K562 (cell line): ENCODE data around the gene CSNK1G3. TPM values are rescaled to one million over a fixed set of nuclear protein-coding genes. Genes with fewer than 3 reads are reported as not detected.

Source experiments
- ATAC-seq: fragments of 200-7000 bp; cut with Tn5 transposase; 3 replicates; pipeline ENCODE4 v1.9.1; 2020; ENCODE audit warnings: moderate library complexity
- BruUV-seq: library from RNA; stranded (reverse); fragments of 400-500 nt; replicated peaks from 2 replicates; lab custom pipeline; 2021; lab: Mats Ljungman, UMichigan
- CTCF ChIA-PET: fragments of 300-600 bp; formaldehyde crosslinking; extraction: SDS; loops from one replicate; lab custom pipeline; 2021; ENCODE audit warnings: low intra/inter-chr PET ratio; lab: Yijun Ruan, JAX
- POLR2A ChIA-PET: fragments of 300-600, 350-650 bp; sonication (Branson Sonifier 250); formaldehyde crosslinking; extraction: SDS; loops from one replicate; lab custom pipeline; 2021; ENCODE audit warnings: antibody characterized with exemption, inconsistent platforms; lab: Yijun Ruan, JAX
- DNase-seq, 4 experiments: peaks; one replicate each; pipeline versions ENCODE4 v3.0.0 to v3.0.0-alpha.2; 2011 to 2018; ENCODE audit warnings: low spot score in 3 of 4, mixed read lengths in 3 of 4; ENCODE audit errors: extremely low read depth in 1 of 4
- FAIRE-seq: peaks from 2 replicates; lab custom pipeline; 2011; peaks lifted over from hg19 to GRCh38; lab: Jason Lieb, UNC
- H2AFZ ChIP-seq: 2 replicates; pipeline ENCODE4 v1.6.0; 2011; ENCODE audit warnings: low read depth, low read length, control low read depth, inconsistent platforms
- H3K27ac ChIP-seq: fragments of 200-600 bp; 3 replicates; pipeline ENCODE4 v1.8.0; 2011; ENCODE audit warnings: low read depth, mild to moderate bottlenecking, control low read depth, inconsistent platforms, low read length, moderate library complexity, mixed read lengths; ENCODE audit errors: extremely low read depth
- H3K27me3 ChIP-seq, 2 experiments: fragments of 300-600 bp in 1 of 2; 2 replicates in 1 of 2; 3 replicates in 1 of 2; pipeline versions ENCODE4 v1.6.0 to v1.8.0; 2011; ENCODE audit warnings: inconsistent platforms in 2 of 2, low read length in 2 of 2, mild to moderate bottlenecking in 1 of 2, mixed read lengths in 1 of 2, moderate library complexity in 1 of 2; ENCODE audit not compliant: control insufficient read depth in 2 of 2, insufficient read depth in 2 of 2
- H3K36me3 ChIP-seq: fragments of 300-600 bp; 3 replicates; pipeline ENCODE4 v1.8.0; 2011; ENCODE audit warnings: mild to moderate bottlenecking, low read length, inconsistent platforms; ENCODE audit not compliant: control insufficient read depth, insufficient read depth
- H3K4me1 ChIP-seq, 2 experiments: fragments of 200-600 bp in 1 of 2; replicated peaks in 1 of 2; 2 replicates in 1 of 2; 3 replicates in 1 of 2; pipeline versions ENCODE4 v1.5.1 to v1.8.0; 2011; ENCODE audit warnings: inconsistent platforms in 2 of 2, low read length in 2 of 2, mild to moderate bottlenecking in 1 of 2, mixed read lengths in 1 of 2, moderate library complexity in 1 of 2; ENCODE audit not compliant: control insufficient read depth in 2 of 2, insufficient read depth in 2 of 2
- H3K4me2 ChIP-seq: 2 replicates; pipeline ENCODE4 v1.6.1; 2011; ENCODE audit warnings: low read length, control low read depth, inconsistent platforms, mixed read lengths; ENCODE audit not compliant: insufficient read depth
- H3K4me3 ChIP-seq: fragments of 200-600 bp; sonication (generic), shearing (Covaris generic); 2 replicates; pipeline ENCODE4 v1.5.1; 2016; ENCODE audit warnings: control low read depth, inconsistent platforms
- H3K79me2 ChIP-seq: fragments of 200-600 bp; 3 replicates; pipeline ENCODE4 v1.8.0; 2011; ENCODE audit warnings: low read length, inconsistent platforms; ENCODE audit not compliant: control insufficient read depth, insufficient read depth
- H3K9ac ChIP-seq, 2 experiments: 2 replicates each; pipeline versions ENCODE4 v1.6.0 to v1.6.1; 2011; ENCODE audit warnings: low read depth in 2 of 2, low read length in 2 of 2, control low read depth in 1 of 2, inconsistent platforms in 1 of 2, mild to moderate bottlenecking in 1 of 2, mixed read lengths in 1 of 2; ENCODE audit not compliant: insufficient read depth in 1 of 2
- H3K9me1 ChIP-seq: one replicate; pipeline ENCODE4 v1.6.0; 2011; ENCODE audit warnings: inconsistent platforms, mild to moderate bottlenecking, low read length, moderate library complexity; ENCODE audit not compliant: control insufficient read depth, insufficient read depth
- H3K9me3 ChIP-seq: replicated peaks from 2 replicates; pipeline ENCODE4 v1.5.1; 2011; ENCODE audit warnings: low read depth, low read length, inconsistent platforms; ENCODE audit not compliant: control insufficient read depth, insufficient read depth
- H4K20me1 ChIP-seq: replicated peaks from 2 replicates; pipeline ENCODE4 v1.6.1; 2011; ENCODE audit warnings: low read length, inconsistent platforms, mixed read lengths; ENCODE audit not compliant: control insufficient read depth, insufficient read depth
- BCOR ChIP-seq: fragments of 450-650 bp; IDR thresholded peaks from 2 replicates; pipeline ENCODE4 v1.6.1; 2016
- BMI1 ChIP-seq: fragments of 150-350 bp; IDR thresholded peaks from 2 replicates; pipeline ENCODE4 v1.6.1; 2014; ENCODE audit warnings: low read length
- CCAR2 ChIP-seq: fragments of 200-400 bp; formaldehyde crosslinking; IDR thresholded peaks from 2 replicates; pipeline ENCODE4 v1.6.1; 2017; ENCODE audit warnings: mild to moderate bottlenecking, low read depth, low read length
- MEF2D ChIP-seq: conservative IDR thresholded peaks from 2 replicates; pipeline ENCODE4 v1.6.1; 2016; ENCODE audit warnings: low read depth, missing genetic modification characterization, missing compliant biosample characterization
- in situ Hi-C: fragments of 300-500 bp; cut with MboI; formaldehyde crosslinking; loops from 4 replicates; pipeline ENCODE4 v1.15.0; 2018; ENCODE audit warnings: inconsistent platforms, mixed read lengths
- intact Hi-C: fragments of 100-400 bp; cut with micrococcal nuclease; formaldehyde crosslinking; loops from 2 replicates; pipeline ENCODE4 v1.14.2; 2022
- polyA plus RNA-seq, 8 experiments: library from polyadenylated mRNA; depleted of rRNA in 4 of 8; stranded (reverse) in 5 of 8; unstranded in 3 of 8; fragments of >200 nt; fragmentation: Nextera tagmentation in 2 of 8; fragmentation: Illumina TruSeq in 1 of 8; extraction: Ambion mirVana in 2 of 8; extraction: Trizol in 1 of 8; gene quantifications; 2 replicates each; pipeline versions ENCODE4 v1.2.1 to v1.2.3, GENCODE V29; 2011 to 2014; ENCODE audit warnings: inconsistent platforms in 1 of 8, missing spikeins in 1 of 8
- total RNA-seq, 7 experiments: library from RNA; depleted of rRNA in 6 of 7; stranded (reverse); fragments of >200 nt in 6 of 7; fragmentation: Illumina TruSeq in 2 of 7; extraction: Trizol in 2 of 7; gene quantifications; 2 replicates each; pipeline versions ENCODE4 v1.2.1 to v1.2.3, GENCODE V29; 2011 to 2021; ENCODE audit warnings: low replicate concordance in 1 of 7
- TF ChIP-seq, protein P1 (sequence below): fragments of 450-650 bp; IDR thresholded peaks from 2 replicates; pipeline ENCODE4 v1.6.1; 2016; ENCODE audit warnings: low read depth

Gene CSNK1G3
- total and polyA plus RNA-seq, 9 of the 15 experiments (the other 6 are each of a cell fraction or from before 2014, with no cell fraction given): 8.3 to 27.6 (median 16.5) TPM

- TF ChIP-seq MEF2D (no peak), BCOR (no peak), CCAR2 (no peak), BMI1 (no peak)
- TF ChIP-seq, protein P1, sequence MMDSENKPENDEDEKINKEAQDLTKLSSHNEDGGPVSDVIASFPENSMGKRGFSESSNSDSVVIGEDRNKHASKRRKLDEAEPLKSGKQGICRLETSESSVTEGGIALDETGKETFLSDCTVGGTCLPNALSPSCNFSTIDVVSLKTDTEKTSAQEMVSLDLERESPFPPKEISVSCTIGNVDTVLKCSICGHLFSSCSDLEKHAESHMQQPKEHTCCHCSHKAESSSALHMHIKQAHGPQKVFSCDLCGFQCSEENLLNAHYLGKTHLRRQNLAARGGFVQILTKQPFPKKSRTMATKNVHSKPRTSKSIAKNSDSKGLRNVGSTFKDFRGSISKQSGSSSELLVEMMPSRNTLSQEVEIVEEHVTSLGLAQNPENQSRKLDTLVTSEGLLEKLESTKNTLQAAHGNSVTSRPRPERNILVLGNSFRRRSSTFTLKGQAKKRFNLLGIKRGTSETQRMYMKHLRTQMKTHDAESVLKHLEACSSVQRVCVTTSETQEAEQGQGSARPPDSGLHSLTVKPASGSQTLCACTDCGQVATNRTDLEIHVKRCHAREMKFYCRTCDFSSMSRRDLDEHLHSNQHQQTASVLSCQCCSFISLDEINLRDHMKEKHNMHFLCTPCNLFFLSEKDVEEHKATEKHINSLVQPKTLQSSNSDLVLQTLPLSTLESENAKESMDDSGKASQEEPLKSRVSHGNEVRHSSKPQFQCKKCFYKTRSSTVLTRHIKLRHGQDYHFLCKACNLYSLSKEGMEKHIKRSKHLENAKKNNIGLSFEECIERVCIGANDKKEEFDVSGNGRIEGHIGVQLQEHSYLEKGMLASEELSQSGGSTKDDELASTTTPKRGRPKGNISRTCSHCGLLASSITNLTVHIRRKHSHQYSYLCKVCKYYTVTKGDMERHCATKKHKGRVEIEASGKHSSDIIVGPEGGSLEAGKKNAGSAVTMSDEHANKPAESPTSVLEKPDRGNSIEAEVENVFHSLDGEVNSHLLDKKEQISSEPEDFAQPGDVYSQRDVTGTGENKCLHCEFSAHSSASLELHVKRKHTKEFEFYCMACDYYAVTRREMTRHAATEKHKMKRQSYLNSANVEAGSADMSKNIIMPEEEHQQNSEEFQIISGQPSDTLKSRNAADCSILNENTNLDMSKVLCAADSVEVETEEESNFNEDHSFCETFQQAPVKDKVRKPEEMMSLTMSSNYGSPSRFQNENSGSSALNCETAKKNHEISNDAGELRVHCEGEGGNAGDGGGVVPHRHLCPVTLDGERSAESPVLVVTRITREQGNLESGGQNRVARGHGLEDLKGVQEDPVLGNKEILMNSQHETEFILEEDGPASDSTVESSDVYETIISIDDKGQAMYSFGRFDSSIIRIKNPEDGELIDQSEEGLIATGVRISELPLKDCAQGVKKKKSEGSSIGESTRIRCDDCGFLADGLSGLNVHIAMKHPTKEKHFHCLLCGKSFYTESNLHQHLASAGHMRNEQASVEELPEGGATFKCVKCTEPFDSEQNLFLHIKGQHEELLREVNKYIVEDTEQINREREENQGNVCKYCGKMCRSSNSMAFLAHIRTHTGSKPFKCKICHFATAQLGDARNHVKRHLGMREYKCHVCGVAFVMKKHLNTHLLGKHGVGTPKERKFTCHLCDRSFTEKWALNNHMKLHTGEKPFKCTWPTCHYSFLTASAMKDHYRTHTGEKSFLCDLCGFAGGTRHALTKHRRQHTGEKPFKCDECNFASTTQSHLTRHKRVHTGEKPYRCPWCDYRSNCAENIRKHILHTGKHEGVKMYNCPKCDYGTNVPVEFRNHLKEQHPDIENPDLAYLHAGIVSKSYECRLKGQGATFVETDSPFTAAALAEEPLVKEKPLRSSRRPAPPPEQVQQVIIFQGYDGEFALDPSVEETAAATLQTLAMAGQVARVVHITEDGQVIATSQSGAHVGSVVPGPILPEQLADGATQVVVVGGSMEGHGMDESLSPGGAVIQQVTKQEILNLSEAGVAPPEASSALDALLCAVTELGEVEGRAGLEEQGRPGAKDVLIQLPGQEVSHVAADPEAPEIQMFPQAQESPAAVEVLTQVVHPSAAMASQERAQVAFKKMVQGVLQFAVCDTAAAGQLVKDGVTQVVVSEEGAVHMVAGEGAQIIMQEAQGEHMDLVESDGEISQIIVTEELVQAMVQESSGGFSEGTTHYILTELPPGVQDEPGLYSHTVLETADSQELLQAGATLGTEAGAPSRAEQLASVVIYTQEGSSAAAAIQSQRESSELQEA: no peak
- Histone ChIP-seq H3K79me2 (no peaks in the 10 kb centered on the region), H3K36me3 (peaks cover under 1% of the 10 kb centered on the region; the same call in 1 of the 3 replicates), H3K4me1 (no peaks in the 10 kb centered on the region; a peak in 1 of 5 replicates), H3K9ac (no peak overlapping the region), H2AFZ (no peak overlapping the region), H3K9me1 (no peaks in the 10 kb centered on the region), H3K4me2 (no peak overlapping the region), H3K27ac (no peak overlapping the region), H4K20me1 (no peaks in the 10 kb centered on the region), H3K27me3 (no peaks in the 10 kb centered on the region), H3K4me3 (no peak overlapping the region), H3K9me3 (no peaks in the 10 kb centered on the region)
- POLR2A ChIA-PET: no interaction called here
- ATAC-seq: no peak
- intact Hi-C loops: no loop called here
- FAIRE-seq: no peak
- no peak for DNase-seq
- in situ Hi-C loops: no loop called here
- CTCF ChIA-PET: no interaction called here
- BruUV-seq: no TSS peak
Observed at GRCh38 chr5:123571927-123572326, 60.0 kb downstream of the CSNK1G3 start.
